Karpas-422 (cell line): ENCODE results near the gene VSIG10L. TPM values are rescaled to one million over a fixed set of nuclear protein-coding genes. Genes with fewer than 3 reads are reported as not detected.

Source experiments
- DNase-seq: peaks from one replicate; pipeline ENCODE4 v3.0.0-alpha.2; 2015
- H2AFZ ChIP-seq: fragments of 200-600 bp; sonication (generic); 2 replicates; pipeline ENCODE4 v1.6.1; 2014; ENCODE audit warnings: antibody characterized with exemption, low read length, mixed read lengths
- H3K27ac ChIP-seq: fragments of 200-600 bp; sonication (generic); 2 replicates; pipeline ENCODE4 v1.5.1; 2014; ENCODE audit warnings: mild to moderate bottlenecking, low read length, moderate library complexity
- H3K27me3 ChIP-seq: fragments of 200-600 bp; sonication (generic); 2 replicates; pipeline ENCODE4 v1.6.1; 2014; ENCODE audit warnings: low read length, mixed read lengths
- H3K36me3 ChIP-seq: fragments of 200-600 bp; sonication (generic); 2 replicates; pipeline ENCODE4 v1.6.1; 2014; ENCODE audit warnings: low read length, mixed read lengths; ENCODE audit not compliant: insufficient read depth
- H3K4me1 ChIP-seq: fragments of 200-600 bp; sonication (generic); 2 replicates; pipeline ENCODE4 v1.6.1; 2014; ENCODE audit warnings: mild to moderate bottlenecking, low read length, mixed read lengths
- H3K4me2 ChIP-seq: fragments of 200-600 bp; sonication (generic); 2 replicates; pipeline ENCODE4 v1.6.1; 2014; ENCODE audit warnings: low read length, low read depth, mild to moderate bottlenecking; ENCODE audit not compliant: poor library complexity, severe bottlenecking
- H3K4me3 ChIP-seq: fragments of 200-600 bp; sonication (generic); 2 replicates; pipeline ENCODE4 v1.5.1; 2014; ENCODE audit warnings: mild to moderate bottlenecking, antibody characterized with exemption, low read length, mixed read lengths
- H3K79me2 ChIP-seq: fragments of 200-600 bp; sonication (generic); 2 replicates; pipeline ENCODE4 v1.6.1; 2014; ENCODE audit warnings: mild to moderate bottlenecking, low read length, mixed read lengths
- H3K9ac ChIP-seq: fragments of 200-600 bp; sonication (generic); 2 replicates; pipeline ENCODE4 v1.6.0; 2014; ENCODE audit warnings: low read length
- H3K9me2 ChIP-seq: fragments of 200-600 bp; sonication (generic), shearing (Covaris generic); replicated peaks from 2 replicates; pipeline ENCODE4 v1.6.0; 2014; ENCODE audit warnings: mild to moderate bottlenecking, low read length, moderate library complexity; ENCODE audit not compliant: insufficient read depth
- H3K9me3 ChIP-seq: fragments of 300-700, 200-600 bp; sonication (generic); 2 replicates; pipeline ENCODE4 v1.6.1; 2014; ENCODE audit warnings: low read length, mixed read lengths
- H4K20me1 ChIP-seq: fragments of 200-600 bp; sonication (generic); 2 replicates; pipeline ENCODE4 v1.6.1; 2014; ENCODE audit warnings: mild to moderate bottlenecking, antibody characterized with exemption, low read length, low read depth; ENCODE audit not compliant: insufficient read depth
- total RNA-seq: library from RNA; depleted of rRNA; stranded (reverse); fragments of >200 nt; shearing (Covaris generic); gene quantifications from 2 replicates; pipeline ENCODE4 v1.2.3, GENCODE V29; 2014; ENCODE audit warnings: low replicate concordance

The VSIG10L gene
- total RNA-seq, 1 experiment from 2014 or later = 6.6 TPM

- H3K36me3 ChIP-seq = peaks cover 15% of the 10 kb centered on the region
- H3K4me1 ChIP-seq = no peaks in the 10 kb centered on the region
- no peak overlapping the region for H3K4me2 ChIP-seq
- no peaks in the 10 kb centered on the region for H3K9me2 ChIP-seq
- no peak overlapping the region for H3K27ac ChIP-seq
- no peak overlapping the region for H3K9ac ChIP-seq
- DNase-seq = no peak
- no peak overlapping the region for H2AFZ ChIP-seq
- H3K27me3 ChIP-seq = no peaks in the 10 kb centered on the region
- H3K79me2 ChIP-seq = no peaks in the 10 kb centered on the region
- H4K20me1 ChIP-seq = no peaks in the 10 kb centered on the region
- no peaks in the 10 kb centered on the region for H3K9me3 ChIP-seq
- H3K4me3 ChIP-seq = no peak overlapping the region
These were observed 14.6 kb downstream of the VSIG10L start for GRCh38 chr19:51327066-51328001.

- Histone ChIP-seq H4K20me1 (no peaks in the 10 kb centered on the region), H3K27me3 (no peaks in the 10 kb centered on the region), H3K27ac (no peak overlapping the region), H3K79me2 (no peaks in the 10 kb centered on the region), H3K4me3 (no peak overlapping the region), H3K4me2 (no peak overlapping the region), H2AFZ (no peak overlapping the region), H3K9me2 (no peaks in the 10 kb centered on the region), H3K4me1 (no peaks in the 10 kb centered on the region), H3K9me3 (no peaks in the 10 kb centered on the region), H3K9ac (no peak overlapping the region), H3K36me3 (peaks cover 6% of the 10 kb centered on the region; the same call in 1 of the 2 replicates)
- DNase-seq = no peak
These were observed 15.5 kb downstream of the VSIG10L start for GRCh38 chr19:51326216-51327065.

- Histone ChIP-seq H3K79me2 (no peaks in the 10 kb centered on the region), H3K4me1 (no peaks in the 10 kb centered on the region), H3K36me3 (no peaks in the 10 kb centered on the region), H3K27ac (no peak overlapping the region), H3K4me2 (no peak overlapping the region), H3K9ac (no peak overlapping the region), H3K9me2 (no peaks in the 10 kb centered on the region), H3K27me3 (no peaks in the 10 kb centered on the region), H2AFZ (no peak overlapping the region), H3K4me3 (no peak overlapping the region), H3K9me3 (no peaks in the 10 kb centered on the region), H4K20me1 (no peaks in the 10 kb centered on the region)
- peak; percentile 55 for DNase-seq
These were observed 16.6 kb downstream of the VSIG10L start for GRCh38 chr19:51325161-51325976.

- Histone ChIP-seq H3K9me3 (no peaks in the 10 kb centered on the region), H3K9me2 (no peaks in the 10 kb centered on the region), H3K9ac (no peak overlapping the region), H3K27ac (no peak overlapping the region), H2AFZ (no peak overlapping the region), H3K4me2 (no peak overlapping the region), H3K4me1 (no peaks in the 10 kb centered on the region), H4K20me1 (no peaks in the 10 kb centered on the region), H3K36me3 (no peaks in the 10 kb centered on the region), H3K79me2 (no peaks in the 10 kb centered on the region), H3K4me3 (no peak overlapping the region), H3K27me3 (no peaks in the 10 kb centered on the region)
- no peak for DNase-seq
These were observed 17.8 kb downstream of the VSIG10L start for GRCh38 chr19:51324167-51324481.

- Histone ChIP-seq H4K20me1 (no peaks in the 10 kb centered on the region; the same call in 1 of the 2 replicates), H3K27me3 (no peaks in the 10 kb centered on the region), H3K4me3 (no peak overlapping the region), H3K79me2 (no peaks in the 10 kb centered on the region), H3K4me1 (no peaks in the 10 kb centered on the region), H3K9me2 (no peaks in the 10 kb centered on the region), H3K4me2 (no peak overlapping the region), H2AFZ (no peak overlapping the region), H3K9ac (no peak overlapping the region), H3K9me3 (no peaks in the 10 kb centered on the region), H3K36me3 (no peaks in the 10 kb centered on the region), H3K27ac (no peak overlapping the region)
- DNase-seq = no peak
These were observed 18.3 kb downstream of the VSIG10L start for GRCh38 chr19:51323481-51324166.

GRCh38 chr19:51321799-51322198 is 20.1 kb downstream of the VSIG10L start:
- no peak overlapping the region for H2AFZ ChIP-seq
- no peaks in the 10 kb centered on the region for H3K9me2 ChIP-seq
- H3K4me1 ChIP-seq = no peaks in the 10 kb centered on the region
- H4K20me1 ChIP-seq = no peaks in the 10 kb centered on the region; the same call in 1 of the 2 replicates
- H3K4me2 ChIP-seq = no peak overlapping the region
- H3K27me3 ChIP-seq = no peaks in the 10 kb centered on the region
- no peaks in the 10 kb centered on the region for H3K36me3 ChIP-seq
- H3K27ac ChIP-seq = no peak overlapping the region
- H3K4me3 ChIP-seq = no peak overlapping the region
- no peak overlapping the region for H3K9ac ChIP-seq
- H3K9me3 ChIP-seq = no peaks in the 10 kb centered on the region
- DNase-seq = no peak
- H3K79me2 ChIP-seq = no peaks in the 10 kb centered on the region

- no peak overlapping the region for H3K4me3 ChIP-seq
- no peaks in the 10 kb centered on the region for H3K9me3 ChIP-seq
- no peaks in the 10 kb centered on the region; the same call in 1 of the 2 replicates for H4K20me1 ChIP-seq
- H3K4me2 ChIP-seq = no peak overlapping the region
- no peak overlapping the region for H2AFZ ChIP-seq
- H3K4me1 ChIP-seq = no peaks in the 10 kb centered on the region
- H3K9me2 ChIP-seq = no peaks in the 10 kb centered on the region
- H3K27ac ChIP-seq = no peak overlapping the region
- H3K9ac ChIP-seq = no peak overlapping the region
- H3K27me3 ChIP-seq = no peaks in the 10 kb centered on the region
- no peaks in the 10 kb centered on the region for H3K36me3 ChIP-seq
- DNase-seq = no peak
- H3K79me2 ChIP-seq = no peaks in the 10 kb centered on the region
These were observed 21.7 kb downstream of the VSIG10L start for GRCh38 chr19:51320280-51320657.
